Measurements from ENCODE around the gene ADCY4.

- TF ChIP-seq, protein P1, sequence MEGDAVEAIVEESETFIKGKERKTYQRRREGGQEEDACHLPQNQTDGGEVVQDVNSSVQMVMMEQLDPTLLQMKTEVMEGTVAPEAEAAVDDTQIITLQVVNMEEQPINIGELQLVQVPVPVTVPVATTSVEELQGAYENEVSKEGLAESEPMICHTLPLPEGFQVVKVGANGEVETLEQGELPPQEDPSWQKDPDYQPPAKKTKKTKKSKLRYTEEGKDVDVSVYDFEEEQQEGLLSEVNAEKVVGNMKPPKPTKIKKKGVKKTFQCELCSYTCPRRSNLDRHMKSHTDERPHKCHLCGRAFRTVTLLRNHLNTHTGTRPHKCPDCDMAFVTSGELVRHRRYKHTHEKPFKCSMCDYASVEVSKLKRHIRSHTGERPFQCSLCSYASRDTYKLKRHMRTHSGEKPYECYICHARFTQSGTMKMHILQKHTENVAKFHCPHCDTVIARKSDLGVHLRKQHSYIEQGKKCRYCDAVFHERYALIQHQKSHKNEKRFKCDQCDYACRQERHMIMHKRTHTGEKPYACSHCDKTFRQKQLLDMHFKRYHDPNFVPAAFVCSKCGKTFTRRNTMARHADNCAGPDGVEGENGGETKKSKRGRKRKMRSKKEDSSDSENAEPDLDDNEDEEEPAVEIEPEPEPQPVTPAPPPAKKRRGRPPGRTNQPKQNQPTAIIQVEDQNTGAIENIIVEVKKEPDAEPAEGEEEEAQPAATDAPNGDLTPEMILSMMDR (IDR thresholded peaks at IDR 0.05 in 2 of 3, conservative IDR thresholded peaks at IDR 0.05 in 1 of 3; ENCODE audit: borderline replicate concordance in 1 of 3, insufficient read depth in 1 of 3, low read depth in 2 of 3, low read length in 2 of 3) = no peak
- no peak for TF ChIP-seq SIN3A (IDR thresholded peaks at IDR 0.05; ENCODE audit: low read depth)
- TF ChIP-seq FOSL1 (IDR thresholded peaks at IDR 0.05; ENCODE audit: low read depth) = peak; percentile 66
- no peak for TF ChIP-seq REST (IDR thresholded peaks at IDR 0.05; ENCODE audit: low read depth)
- TF ChIP-seq MAX (IDR thresholded peaks at IDR 0.05) = no peak
- no peak for TF ChIP-seq POLR2A (IDR thresholded peaks at IDR 0.05; ENCODE audit: borderline replicate concordance, extremely low read depth, insufficient read depth, insufficient read length)
These were observed 17.5 kb downstream of the ADCY4 start for GRCh38 chr14:24317141-24317928.
